BJ (cell line): ENCODE results near the gene GBF1. TPM values are rescaled to one million over a fixed set of nuclear protein-coding genes. Genes with fewer than 3 reads are reported as not detected.

Experiments used
- CTCF ChIA-PET: fragments of 350-600 bp; formaldehyde crosslinking; extraction: SDS; loops from one replicate; lab custom pipeline; 2021; ENCODE audit warnings: antibody characterized with exemption, inconsistent platforms; lab: Yijun Ruan, JAX
- POLR2A ChIA-PET: fragments of 300-600 bp; sonication (Branson Sonifier 250); formaldehyde crosslinking; extraction: SDS; loops from one replicate; lab custom pipeline; 2021; ENCODE audit warnings: antibody characterized with exemption; lab: Charles Lee
- DNase-seq: peaks from one replicate; pipeline ENCODE4 v3.0.0-alpha.2; 2011; ENCODE audit warnings: low read depth
- H3K27me3 ChIP-seq: 2 replicates; pipeline ENCODE4 v1.6.0; 2011; ENCODE audit warnings: low read length; ENCODE audit not compliant: control insufficient read depth, insufficient read depth
- H3K36me3 ChIP-seq: 2 replicates; pipeline ENCODE4 v1.5.1; 2011; ENCODE audit warnings: low read length; ENCODE audit not compliant: control insufficient read depth, insufficient read depth
- H3K4me3 ChIP-seq: 2 replicates; pipeline ENCODE4 v1.5.1; 2011; ENCODE audit warnings: low read depth, mild to moderate bottlenecking, control low read depth, low read length
- polyA plus RNA-seq: library from polyadenylated mRNA; depleted of rRNA; stranded (reverse); fragments of >200 nt; gene quantifications from 2 replicates; pipeline ENCODE4 v1.2.3, GENCODE V29; 2011
- TF ChIP-seq, protein P1 (sequence below): IDR thresholded peaks from 2 replicates; pipeline ENCODE4 v1.5.1; 2011; ENCODE audit warnings: low read depth, mild to moderate bottlenecking, control low read depth, inconsistent platforms, low read length, moderate library complexity; ENCODE audit not compliant: insufficient read depth

The GBF1 gene
- polyA plus RNA-seq, 1 experiment: 28.4 TPM

DNA sequence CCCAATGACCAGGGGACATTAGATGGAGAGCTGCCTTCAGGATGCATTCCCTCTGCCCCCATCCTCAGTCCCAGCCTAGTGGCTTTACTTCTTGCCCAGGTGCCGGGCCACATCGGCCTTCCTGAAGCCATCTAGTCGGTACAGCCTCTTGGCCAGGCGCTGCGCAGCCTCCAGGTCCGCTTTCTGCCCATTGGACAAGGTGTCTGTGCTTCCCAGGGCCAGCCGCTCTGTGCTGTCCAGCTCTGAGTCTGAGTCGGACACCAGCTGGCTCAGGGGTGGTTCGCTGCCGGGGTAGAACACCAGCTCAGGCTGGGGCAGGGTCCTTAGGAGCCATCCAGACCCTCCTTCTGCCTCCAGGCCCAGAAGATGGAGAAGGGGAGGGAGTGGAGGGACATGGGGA lies 167.0 kb downstream of the GBF1 start:
- peaks cover 54% of the 10 kb centered on the region for H3K27me3 ChIP-seq
- CTCF ChIA-PET: interaction anchor here (1.8 to 5.4 kb wide), 3 partner anchors 9 to 13 kb away, joined by 5 to 38 read pairs (median 21); partner anchors contain the start of gene FBXL15
- H3K4me3 ChIP-seq: no peak overlapping the region
- POLR2A ChIA-PET: no interaction called here
- TF ChIP-seq, protein P1, sequence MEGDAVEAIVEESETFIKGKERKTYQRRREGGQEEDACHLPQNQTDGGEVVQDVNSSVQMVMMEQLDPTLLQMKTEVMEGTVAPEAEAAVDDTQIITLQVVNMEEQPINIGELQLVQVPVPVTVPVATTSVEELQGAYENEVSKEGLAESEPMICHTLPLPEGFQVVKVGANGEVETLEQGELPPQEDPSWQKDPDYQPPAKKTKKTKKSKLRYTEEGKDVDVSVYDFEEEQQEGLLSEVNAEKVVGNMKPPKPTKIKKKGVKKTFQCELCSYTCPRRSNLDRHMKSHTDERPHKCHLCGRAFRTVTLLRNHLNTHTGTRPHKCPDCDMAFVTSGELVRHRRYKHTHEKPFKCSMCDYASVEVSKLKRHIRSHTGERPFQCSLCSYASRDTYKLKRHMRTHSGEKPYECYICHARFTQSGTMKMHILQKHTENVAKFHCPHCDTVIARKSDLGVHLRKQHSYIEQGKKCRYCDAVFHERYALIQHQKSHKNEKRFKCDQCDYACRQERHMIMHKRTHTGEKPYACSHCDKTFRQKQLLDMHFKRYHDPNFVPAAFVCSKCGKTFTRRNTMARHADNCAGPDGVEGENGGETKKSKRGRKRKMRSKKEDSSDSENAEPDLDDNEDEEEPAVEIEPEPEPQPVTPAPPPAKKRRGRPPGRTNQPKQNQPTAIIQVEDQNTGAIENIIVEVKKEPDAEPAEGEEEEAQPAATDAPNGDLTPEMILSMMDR: no peak
- H3K36me3 ChIP-seq: no peaks in the 10 kb centered on the region
- DNase-seq: no peak

DNA sequence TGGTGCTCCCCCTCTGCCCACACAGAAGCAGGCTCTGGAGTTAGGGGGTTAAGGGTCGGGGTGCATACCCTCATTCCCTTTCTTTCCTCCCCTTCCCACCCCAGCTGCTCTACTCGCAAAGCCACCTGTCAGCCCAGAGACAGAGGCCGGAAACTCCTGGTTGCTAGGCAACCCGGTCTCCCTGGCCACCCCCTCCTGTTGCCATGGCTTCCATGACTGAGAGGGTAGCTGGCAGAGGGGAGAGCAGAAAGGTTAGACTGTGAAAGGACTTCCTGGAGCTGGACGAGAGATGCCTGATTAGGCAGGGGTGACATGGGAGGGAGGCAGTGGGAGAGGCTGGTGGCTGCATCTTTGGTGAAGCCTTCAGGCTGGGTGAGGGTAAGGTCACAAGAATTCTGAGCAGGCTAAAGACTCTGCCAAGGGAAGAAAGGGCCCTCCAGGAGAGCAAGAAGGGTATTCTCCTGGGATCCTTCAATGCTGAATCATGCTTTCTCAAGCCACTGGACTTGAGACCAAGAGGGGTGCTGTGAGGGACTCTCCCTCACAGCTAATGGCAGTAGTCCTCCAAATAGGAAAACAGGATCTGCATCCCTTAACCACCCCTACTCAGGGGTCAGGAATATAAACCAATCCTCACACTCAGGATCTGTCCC lies 167.8 kb downstream of the GBF1 start:
- Histone ChIP-seq H3K27me3 (peaks cover 50% of the 10 kb centered on the region), H3K4me3 (no peak overlapping the region), H3K36me3 (no peaks in the 10 kb centered on the region)
- no peak for DNase-seq
- TF ChIP-seq, protein P1: no peak
- POLR2A ChIA-PET: no interaction called here
- CTCF ChIA-PET: interaction anchor here (0.8 to 5.4 kb wide), 4 partner anchors 9 to 182 kb away, joined by 3 to 38 read pairs (median 4); no protein-coding TSS in a partner anchor

DNA sequence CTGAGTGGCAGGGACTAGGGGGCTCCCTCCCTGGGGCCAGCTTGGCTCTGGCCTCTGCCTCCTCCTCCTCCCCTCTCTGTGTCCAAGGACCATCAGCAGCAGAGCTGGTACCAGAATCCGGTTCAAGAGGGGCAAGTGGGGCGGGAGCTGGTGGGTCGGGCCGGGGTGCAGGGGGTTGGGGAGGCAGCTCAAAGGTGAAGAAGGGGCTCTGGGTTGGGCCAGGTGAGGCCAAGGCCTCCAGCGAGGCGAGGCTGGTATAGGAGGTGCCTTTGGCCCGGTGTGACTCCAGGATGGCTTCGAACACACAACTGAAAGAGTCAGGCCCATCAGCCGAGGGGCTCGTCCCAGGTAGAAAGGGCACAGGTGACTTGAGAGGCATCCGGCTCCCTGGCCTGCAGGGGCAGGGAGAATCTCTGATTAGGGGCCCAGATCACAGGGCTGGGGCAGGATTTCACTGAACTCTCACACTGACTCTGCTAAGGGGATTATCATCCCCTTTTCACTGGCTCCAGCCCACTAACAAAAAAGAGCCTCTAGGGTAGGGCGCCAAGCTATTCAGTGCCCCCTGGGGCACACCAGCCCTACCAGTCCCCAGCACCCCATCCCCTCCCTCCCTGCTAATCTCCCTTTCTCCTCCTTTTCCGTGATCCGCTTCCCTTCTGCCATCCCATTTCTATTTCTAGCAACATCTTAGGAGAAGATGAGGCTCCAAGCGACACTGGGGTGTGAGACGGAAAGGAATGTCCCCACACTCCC lies 168.7 kb downstream of the GBF1 start:
- POLR2A ChIA-PET: no interaction called here
- Histone ChIP-seq H3K36me3 (no peaks in the 10 kb centered on the region), H3K27me3 (peaks cover 49% of the 10 kb centered on the region), H3K4me3 (no peak overlapping the region)
- TF ChIP-seq, protein P1: no peak
- DNase-seq: no peak
- CTCF ChIA-PET: interaction anchor here (1.2 to 5.4 kb wide), 3 partner anchors 10 to 65 kb away, joined by 3 to 38 read pairs (median 5); no protein-coding TSS in a partner anchor

DNA sequence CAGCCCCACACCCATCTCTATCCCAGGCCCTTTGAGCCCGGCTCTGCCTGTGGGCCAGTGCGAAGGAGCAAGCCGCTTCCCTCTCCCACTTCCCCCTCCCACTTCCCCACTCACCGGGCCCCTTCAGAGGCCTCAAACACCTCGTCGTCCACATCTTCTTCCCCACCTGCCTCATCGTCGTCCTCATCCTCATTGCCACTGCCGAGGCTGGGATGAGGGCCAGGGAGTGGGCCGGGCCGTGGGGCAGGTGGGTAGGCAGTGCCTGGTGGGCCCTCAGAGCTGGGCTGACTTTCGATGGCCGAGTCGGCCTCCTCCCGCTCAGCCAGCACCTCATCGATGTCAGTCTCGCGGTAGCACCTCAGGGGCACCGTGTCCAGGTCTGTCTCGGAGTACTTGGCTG lies 169.4 kb downstream of the GBF1 start:
- TF ChIP-seq, protein P1: no peak
- peaks cover 44% of the 10 kb centered on the region for H3K27me3 ChIP-seq
- H3K36me3 ChIP-seq: no peaks in the 10 kb centered on the region
- DNase-seq: no peak
- POLR2A ChIA-PET: no interaction called here
- CTCF ChIA-PET: interaction anchor here (3.7 kb wide), 1 partner anchor 11 kb away, joined by 17 read pairs; no protein-coding TSS in a partner anchor
- H3K4me3 ChIP-seq: no peak overlapping the region

DNA sequence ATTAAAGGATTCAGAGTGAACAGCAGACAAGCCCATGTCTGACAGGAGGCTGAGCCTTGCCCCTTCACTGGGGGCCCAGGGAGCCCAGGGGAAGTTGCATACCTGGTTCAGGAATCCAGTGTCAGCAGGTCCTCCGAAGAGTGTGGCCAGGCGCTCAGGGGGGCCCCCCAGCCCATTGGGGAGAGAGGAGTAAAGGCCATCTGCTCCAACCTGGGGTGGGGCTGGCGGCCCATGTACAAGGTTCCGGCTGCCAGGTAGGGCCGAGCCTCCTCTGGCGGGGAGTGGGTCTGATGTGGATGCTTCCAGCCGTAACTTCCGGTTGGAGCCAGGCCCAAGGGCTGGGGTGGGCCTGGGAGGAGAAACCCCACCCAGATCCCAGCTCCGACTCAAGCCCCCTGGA lies 171.0 kb downstream of the GBF1 start:
- H3K27me3 ChIP-seq: peaks cover 30% of the 10 kb centered on the region
- DNase-seq: no peak
- ChIA-PET CTCF (interaction anchor here (0.9 to 3.7 kb wide), 2 partner anchors 13 to 17 kb away, joined by 3 to 17 read pairs; no protein-coding TSS in a partner anchor), POLR2A (no interaction called here)
- H3K4me3 ChIP-seq: no peak overlapping the region
- TF ChIP-seq, protein P1: no peak
- H3K36me3 ChIP-seq: no peaks in the 10 kb centered on the region
